Activated naive CD4-positive, alpha-beta T cell treated with anti-CD3 and anti-CD28 coated beads, Interleukin-2, amount 50 U/mL, for 72 hours (primary cell): Measurements from ENCODE around the gene MAZ. TPM values are rescaled to one million over a fixed set of nuclear protein-coding genes. Genes with fewer than 3 reads are reported as not detected.
A peak's percentile ranks its signal among the peaks of the same experiment; 100 is the strongest.

ENCODE experiments used
- ATAC-seq, 2 donors: fragments of 150-1000 bp; cut with Tn5 transposase; 2 replicates each; pipeline ENCODE4 v1.10.0; 2021; ENCODE audit warnings: mild to moderate bottlenecking in 2 of 2, moderate library complexity in 2 of 2
- DNase-seq, 2 donors: peaks; one replicate each; pipeline ENCODE4 v3.0.0; 2021 to 2022; ENCODE audit warnings: low spot score in 2 of 2
- H3K27ac Mint-ChIP-seq, 2 donors: one replicate each; pipeline ENCODE4 v1.8.0; 2022; ENCODE audit warnings: mild to moderate bottlenecking in 2 of 2, mixed read lengths in 2 of 2
- H3K36me3 Mint-ChIP-seq, 2 donors: one replicate each; pipeline ENCODE4 v1.8.0; 2022; ENCODE audit warnings: mixed read lengths in 2 of 2
- H3K9me3 Mint-ChIP-seq, 2 donors: one replicate each; pipeline ENCODE4 v1.8.0; 2022; ENCODE audit warnings: mixed read lengths in 2 of 2
- total RNA-seq, 2 donors: library from RNA; stranded (reverse); gene quantifications; one replicate each; pipeline ENCODE4 v1.2.3, GENCODE V29; 2022

Gene MAZ
- total RNA-seq, 2 donors from 2014 or later, result 285 to 386 TPM

GRCh38 chr16:29813644-29814562 is 7.6 kb downstream of the MAZ start:
- H3K9me3 Mint-ChIP-seq, result no peaks in the 10 kb centered on the region
- ATAC-seq (no peak), DNase-seq (no peak)
- H3K36me3 Mint-ChIP-seq, result peaks cover 29 to 30% of the 10 kb centered on the region in 2 donors
- peak overlapping the region; percentile 50 to 87 for H3K27ac Mint-ChIP-seq

GRCh38 chr16:29814592-29814991 is 8.3 kb downstream of the MAZ start:
- no peak for ATAC-seq

GRCh38 chr16:29815032-29815721 is 8.8 kb downstream of the MAZ start:
- Mint-ChIP-seq H3K9me3 (no peaks in the 10 kb centered on the region), H3K27ac (peak overlapping the region; percentile 87 to 99), H3K36me3 (peaks cover 33 to 34% of the 10 kb centered on the region in 2 donors)
- ATAC-seq (no peak), DNase-seq (no peak)

More at GRCh38 chr16:29814592-29814991, 8.3 kb downstream of the MAZ start:
- Mint-ChIP-seq H3K9me3 (no peaks in the 10 kb centered on the region), H3K27ac (peak overlapping the region; percentile 58 to 87), H3K36me3 (peaks cover 33 to 34% of the 10 kb centered on the region in 2 donors)
- no peak for DNase-seq

- ATAC-seq (peak; percentile 72 to 76), DNase-seq (peak; percentile 98 to 99)
- Mint-ChIP-seq H3K27ac (peak within 1 kb of the TSS; percentile 87 to 99), H3K9me3 (no peaks in the 10 kb centered on the region), H3K36me3 (peaks cover 39 to 42% of the 10 kb centered on the region in 2 donors)
These were observed 9.7 kb downstream of the MAZ start, which contains the start of gene PAGR1 for GRCh38 chr16:29815793-29816693. PAGR1 (plus strand) TSS chr16:29816152; CDS start chr16:29816526, 374 bp downstream.

- ATAC-seq, result peak; percentile 30 to 54
- Mint-ChIP-seq H3K36me3 (peaks cover 43 to 49% of the 10 kb centered on the region in 2 donors), H3K9me3 (no peaks in the 10 kb centered on the region), H3K27ac (peak overlapping the region; percentile 87 to 95)
- peak; percentile 74 for DNase-seq
These were observed 10.5 kb downstream of the MAZ start for GRCh38 chr16:29816694-29817441.

GRCh38 chr16:29818082-29818481 is 11.8 kb downstream of the MAZ start:
- peaks cover 55% of the 10 kb centered on the region in 2 donors for H3K36me3 Mint-ChIP-seq
- DNase-seq (no peak), ATAC-seq (no peak)
- no peaks in the 10 kb centered on the region for H3K9me3 Mint-ChIP-seq
- H3K27ac Mint-ChIP-seq, result peak overlapping the region; percentile 78 to 97

GRCh38 chr16:29819506-29819905 is 13.2 kb downstream of the MAZ start:
- H3K27ac Mint-ChIP-seq, result peak overlapping the region in 1 of 2 donors; percentile 97
- peaks cover 55 to 57% of the 10 kb centered on the region in 2 donors for H3K36me3 Mint-ChIP-seq
- ATAC-seq (no peak), DNase-seq (no peak)
- H3K9me3 Mint-ChIP-seq, result no peaks in the 10 kb centered on the region

GRCh38 chr16:29820271-29820701 is 14.0 kb downstream of the MAZ start, which contains the start of gene MVP:
MVP (plus strand) TSS chr16:29820462; CDS start chr16:29830550, 10,088 bp downstream.
- H3K9me3 Mint-ChIP-seq, result no peaks in the 10 kb centered on the region
- DNase-seq (peak in 1 of 2 donors; percentile 61), ATAC-seq (peak in 1 of 2 donors; percentile 23)
- peak within 1 kb of the TSS; percentile 95 to 97 for H3K27ac Mint-ChIP-seq
- peaks cover 55 to 57% of the 10 kb centered on the region in 2 donors for H3K36me3 Mint-ChIP-seq

- H3K9me3 Mint-ChIP-seq, result no peaks in the 10 kb centered on the region
- peak overlapping the region; percentile 95 to 97 for H3K27ac Mint-ChIP-seq
- DNase-seq (peak in 1 of 2 donors; percentile 80), ATAC-seq (peak; percentile 36 to 53)
- peaks cover 55 to 57% of the 10 kb centered on the region in 2 donors for H3K36me3 Mint-ChIP-seq
These were observed 14.7 kb downstream of the MAZ start for GRCh38 chr16:29820730-29821642.

- H3K9me3 Mint-ChIP-seq, result no peaks in the 10 kb centered on the region
- no peak for DNase-seq
- H3K27ac Mint-ChIP-seq, result peak overlapping the region; percentile 96 to 97
- H3K36me3 Mint-ChIP-seq, result peaks cover 52 to 55% of the 10 kb centered on the region in 2 donors
- ATAC-seq, result no peak
These were observed 15.3 kb downstream of the MAZ start for GRCh38 chr16:29821643-29822115.

GRCh38 chr16:29824589-29825144 is 18.3 kb downstream of the MAZ start:
- ATAC-seq (no peak), DNase-seq (no peak)
- Mint-ChIP-seq H3K27ac (peak overlapping the region; percentile 89 to 98), H3K36me3 (peaks cover 26 to 29% of the 10 kb centered on the region in 2 donors), H3K9me3 (no peaks in the 10 kb centered on the region)

GRCh38 chr16:29825145-29826044 is 19.1 kb downstream of the MAZ start:
- peak; percentile 65 to 68 for ATAC-seq

GRCh38 chr16:29826342-29826695 is 20.0 kb downstream of the MAZ start:
- ATAC-seq, result no peak
- Mint-ChIP-seq H3K36me3 (peaks cover 13 to 25% of the 10 kb centered on the region in 2 donors), H3K27ac (peak overlapping the region; percentile 87 to 98), H3K9me3 (no peaks in the 10 kb centered on the region)
- DNase-seq, result no peak

More at GRCh38 chr16:29825145-29826044, 19.1 kb downstream of the MAZ start:
- no peaks in the 10 kb centered on the region for H3K9me3 Mint-ChIP-seq
- H3K27ac Mint-ChIP-seq, result peak overlapping the region; percentile 89 to 98
- peaks cover 19 to 24% of the 10 kb centered on the region in 2 donors for H3K36me3 Mint-ChIP-seq
- DNase-seq, result peak; percentile 57 to 79
